Endometrium (tissue), 2 donors: ENCODE measurements around the gene SZT2.
A peak's percentile ranks its signal among the peaks of the same experiment; 100 is the strongest.

Experiments
- FAIRE-seq: peaks from 2 replicates; lab custom pipeline; 2012; peaks lifted over from hg19 to GRCh38; lab: Jason Lieb, UNC
- donor health status: control.
- donor health status: control.

SZT2 gene

DNA sequence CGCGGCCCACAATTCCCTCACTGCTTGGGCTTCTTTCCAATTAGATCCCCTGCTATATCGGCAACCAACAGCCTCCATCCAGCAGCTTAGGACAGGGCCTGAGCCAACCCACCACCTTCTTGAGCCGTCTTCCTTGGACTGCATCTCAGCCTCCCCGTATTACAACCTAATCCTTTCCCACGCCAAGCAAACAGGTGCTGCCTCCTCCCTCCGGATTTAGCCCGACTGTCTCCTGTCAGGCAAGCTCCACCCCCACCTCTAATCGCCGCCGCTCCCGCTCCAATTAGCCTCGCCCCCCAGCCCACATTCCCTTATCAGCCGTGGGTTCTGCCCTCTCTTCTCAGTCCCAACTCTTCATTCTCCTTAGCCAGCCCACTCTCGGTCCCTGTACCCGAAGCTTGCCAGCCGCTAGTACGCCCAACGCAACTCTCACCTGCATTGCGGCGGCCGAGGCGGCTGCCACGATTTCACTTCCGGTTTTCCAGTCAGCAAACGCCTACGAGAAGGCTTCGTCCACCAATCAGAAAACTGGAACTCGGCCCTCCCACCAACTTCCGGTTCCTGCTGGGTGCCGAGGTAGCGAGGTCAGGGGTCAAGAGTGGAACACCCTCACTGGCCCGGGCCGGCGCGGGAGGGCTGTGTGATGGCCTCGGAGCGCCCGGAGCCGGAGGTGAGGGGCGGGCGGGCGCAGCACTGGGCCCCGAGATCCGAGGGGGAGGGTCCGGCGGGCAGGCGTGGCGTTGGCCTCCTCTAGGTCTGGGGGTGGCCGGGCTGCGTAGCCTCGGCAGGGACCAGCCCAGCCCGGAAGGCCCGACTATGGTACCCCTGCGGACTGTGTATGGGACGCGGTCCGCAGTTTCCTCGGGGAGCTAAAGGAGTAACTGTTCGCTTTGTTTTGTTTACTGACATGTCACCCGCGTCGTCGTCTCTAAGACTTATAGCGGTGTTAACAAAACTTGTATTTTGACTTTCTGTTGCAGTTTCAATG, at the start of gene SZT2, which contains the start of gene MED8:
Gene SZT2, plus strand, starts transcription at position 574 of the 988 bp plus-strand sequence. Its CDS starts 70 bp downstream, at position 644.
Gene MED8, minus strand, starts transcription at position 475 of the 988 bp plus-strand sequence. Its CDS starts 36 bp downstream, at position 439.
- peak; percentile 66 for FAIRE-seq

DNA sequence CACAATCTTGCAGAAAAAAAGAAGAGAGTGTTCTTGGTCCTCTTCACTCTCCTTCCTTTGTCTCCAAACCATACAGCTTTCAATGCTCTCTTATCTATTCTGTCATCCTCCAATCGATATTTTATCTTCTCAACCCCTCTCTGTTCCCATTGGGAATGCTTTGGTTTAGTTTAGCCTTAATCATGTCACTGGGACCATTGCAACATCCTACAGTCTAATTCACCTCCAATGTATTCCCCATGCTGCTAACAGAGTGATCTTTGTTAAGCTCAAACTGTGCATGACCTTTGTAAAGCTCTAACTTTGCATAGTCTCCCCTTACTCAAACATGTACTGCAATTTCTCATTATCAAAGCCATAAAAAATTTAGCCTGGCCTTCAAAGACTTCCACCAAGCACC, 49.1 kb upstream of the SZT2 start:
- FAIRE-seq = no peak

DNA sequence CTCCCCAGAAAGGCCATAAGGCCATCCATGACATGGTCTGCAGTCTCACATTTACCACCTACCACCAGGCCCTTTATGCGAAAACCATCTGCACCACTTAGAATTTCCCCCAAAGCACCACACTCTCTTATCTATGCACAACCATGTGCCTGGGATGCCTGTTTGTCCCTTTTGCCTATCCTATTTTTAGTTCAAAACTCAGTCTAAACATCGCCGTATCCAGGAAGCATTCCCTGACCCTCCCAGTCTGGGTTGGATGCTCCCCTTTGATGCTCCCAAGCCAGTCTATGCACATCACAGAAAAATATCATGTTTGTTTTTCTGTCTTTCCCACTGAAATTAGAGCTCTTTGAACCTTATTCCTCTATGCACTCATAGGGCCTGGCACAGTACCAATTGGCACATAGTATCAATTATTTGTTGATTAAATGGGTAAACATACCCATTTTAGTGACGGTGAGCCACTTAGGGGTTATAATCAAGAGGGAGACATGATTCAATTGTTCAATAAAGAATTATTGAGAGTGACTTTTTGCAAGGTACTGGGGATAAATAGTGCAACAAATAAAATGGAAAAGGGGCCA, 45.3 kb upstream of the SZT2 start:
- no peak for FAIRE-seq

- FAIRE-seq = no peak
Observed at GRCh38 chr1:43345120-43345519, 44.6 kb upstream of the SZT2 start.

DNA sequence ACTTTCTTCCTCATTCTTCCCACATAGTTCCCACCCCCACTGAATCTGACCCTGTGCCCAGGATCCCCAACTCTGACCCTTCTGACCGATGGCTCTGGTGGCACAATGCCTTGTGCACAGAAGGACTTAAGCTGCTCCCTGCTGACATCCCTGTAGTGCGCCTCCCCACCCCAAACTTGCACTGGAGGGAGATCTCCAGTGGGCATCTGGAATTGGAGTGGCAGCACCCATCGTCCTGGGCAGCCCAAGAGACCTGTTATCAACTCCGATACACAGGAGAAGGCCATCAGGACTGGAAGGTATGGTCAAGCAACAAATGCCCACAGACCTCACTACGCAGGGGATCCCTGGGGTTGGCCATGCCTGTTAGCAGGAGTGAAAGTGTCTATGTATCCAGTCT, 43.1 kb upstream of the SZT2 start:
- no peak for FAIRE-seq

GRCh38 chr1:43348343-43348808, 41.3 kb upstream of the SZT2 start:
- no peak for FAIRE-seq

- FAIRE-seq = no peak
Observed at GRCh38 chr1:43348809-43349593, 40.7 kb upstream of the SZT2 start.

GRCh38 chr1:43349594-43350306, 39.9 kb upstream of the SZT2 start:
- FAIRE-seq = no peak

DNA sequence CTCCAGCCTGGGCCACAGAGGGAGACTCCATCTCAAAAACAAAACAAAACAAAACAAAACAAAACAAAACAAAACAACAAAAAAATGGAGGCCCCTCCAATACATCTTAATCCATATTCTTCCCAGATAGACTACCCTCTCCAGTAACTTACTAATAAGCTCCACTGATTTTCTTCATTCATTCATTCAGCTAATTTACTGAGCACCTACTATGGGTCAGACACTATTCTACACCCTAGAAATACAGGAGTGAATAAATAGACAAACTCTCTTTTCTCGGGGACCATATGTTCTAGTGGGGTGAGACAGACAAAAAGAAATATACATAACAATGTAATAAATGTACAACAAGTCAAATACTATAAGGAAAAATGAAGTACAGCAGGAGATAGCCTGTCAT, 38.7 kb upstream of the SZT2 start:
- no peak for FAIRE-seq

DNA sequence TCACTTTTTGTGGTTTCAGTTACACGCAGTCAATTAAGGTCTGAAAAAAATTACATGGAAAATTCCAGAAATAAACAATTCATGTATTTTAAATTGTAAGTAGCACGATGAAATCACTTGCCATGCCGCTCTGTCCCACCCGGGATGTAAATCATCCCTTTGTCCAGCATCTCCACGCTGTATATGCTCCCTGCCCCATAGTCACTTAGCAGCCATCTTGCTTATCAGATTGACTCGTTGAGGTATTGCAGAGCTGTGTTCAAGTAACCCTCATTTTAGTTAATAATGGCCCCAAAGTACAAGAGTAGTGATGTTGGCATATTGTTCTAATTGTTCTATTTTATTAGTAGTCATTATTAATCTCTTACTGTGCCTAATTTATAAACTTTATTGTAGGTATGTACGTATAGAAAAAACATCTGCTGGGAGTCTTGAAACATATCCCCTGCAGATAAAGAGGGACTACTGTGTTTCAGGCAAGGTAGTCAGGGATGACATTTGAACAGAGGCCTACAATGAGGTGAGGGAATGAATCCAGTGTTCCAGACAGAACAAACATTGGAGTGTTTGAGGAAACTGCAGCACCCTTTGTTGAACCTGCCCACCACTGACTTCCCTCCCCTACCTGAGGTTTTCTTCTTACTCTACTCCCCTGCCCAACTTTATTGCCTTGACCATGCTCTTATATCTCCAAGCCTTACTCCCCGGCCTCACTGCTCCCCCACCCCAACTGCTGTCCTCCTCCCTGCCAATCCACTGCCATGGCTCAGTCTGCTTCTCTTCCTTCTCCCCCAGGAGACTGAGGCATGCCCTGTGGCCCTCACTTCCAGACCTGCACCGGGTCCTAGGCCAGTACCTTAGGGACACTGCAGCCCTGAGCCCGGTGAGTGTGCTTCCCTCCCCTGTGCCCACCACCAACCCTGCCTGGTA, 38.0 kb upstream of the SZT2 start:
- FAIRE-seq = no peak

GRCh38 chr1:43352351-43352705, 37.4 kb upstream of the SZT2 start:
- no peak for FAIRE-seq

DNA sequence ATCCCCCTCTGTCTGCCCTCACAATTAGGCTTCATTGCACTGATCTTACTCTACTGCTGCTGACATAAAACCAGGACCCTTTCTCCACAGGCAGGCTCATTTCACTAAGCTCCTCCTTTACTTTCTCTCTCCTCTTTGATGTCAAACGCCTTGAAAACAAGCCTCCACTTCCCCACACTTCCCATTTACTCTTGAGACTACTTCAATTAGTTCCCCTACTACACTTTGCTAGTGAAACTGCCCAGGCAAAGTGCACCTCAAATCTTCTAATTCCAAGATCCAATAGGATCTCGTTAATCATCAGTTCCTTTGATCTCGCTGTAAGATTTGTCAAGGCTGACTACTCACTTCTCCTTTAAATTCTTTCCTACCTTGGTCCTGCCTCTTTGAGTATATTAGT, 36.8 kb upstream of the SZT2 start:
- no peak for FAIRE-seq

- FAIRE-seq = no peak
Observed at GRCh38 chr1:43354471-43354870, 35.2 kb upstream of the SZT2 start.

- FAIRE-seq = no peak
Observed at GRCh38 chr1:43354936-43355335, 34.8 kb upstream of the SZT2 start.

DNA sequence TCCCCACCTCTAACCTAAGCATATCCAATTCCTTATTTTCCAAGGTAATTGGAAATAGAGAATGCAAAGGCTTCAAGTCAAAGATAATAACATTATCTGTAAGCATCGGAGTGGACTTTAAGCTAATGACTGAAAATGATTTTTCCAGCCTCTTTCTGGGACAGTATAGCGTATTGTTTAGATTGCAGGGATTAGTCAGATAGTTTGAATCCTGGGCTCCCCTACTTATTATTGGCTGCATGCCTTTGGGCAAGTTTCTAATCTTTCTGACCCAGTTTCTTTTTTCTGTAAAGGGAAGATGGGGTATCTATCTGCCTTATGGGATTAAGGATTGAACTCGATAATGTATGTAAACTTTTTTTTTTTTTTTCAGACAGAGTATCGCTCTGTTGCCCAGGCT, 32.4 kb upstream of the SZT2 start:
- FAIRE-seq = no peak

DNA sequence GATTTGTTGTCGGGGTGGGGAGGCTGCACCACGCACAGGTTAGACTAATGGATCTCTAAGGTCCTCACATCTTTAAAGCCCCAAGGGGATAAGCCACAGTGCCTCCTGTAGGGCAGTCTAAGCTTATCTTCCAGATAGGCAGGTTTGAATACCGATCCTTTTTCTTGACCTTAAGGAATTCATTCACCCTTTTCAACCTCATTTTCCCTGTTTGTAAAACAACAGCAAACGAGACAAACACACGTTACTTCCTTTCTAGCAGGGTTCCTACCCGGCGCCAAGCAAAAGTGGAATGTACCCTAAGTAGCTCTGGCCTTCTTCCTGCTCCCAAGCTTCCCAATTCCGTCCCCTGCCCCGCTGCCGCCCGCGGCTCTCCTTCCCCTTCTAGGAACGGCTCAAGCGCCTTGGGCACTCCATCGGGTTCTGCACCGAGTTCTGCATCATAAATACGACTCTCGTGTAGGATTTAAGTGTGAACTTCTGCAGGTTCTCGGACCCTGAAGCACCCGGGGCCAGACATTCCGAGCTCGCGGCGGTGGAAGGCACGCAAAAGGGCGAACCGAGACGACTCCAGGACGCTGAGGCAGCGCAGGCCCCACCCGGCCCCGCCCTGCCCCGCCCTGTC, 31.5 kb upstream of the SZT2 start:
- no peak for FAIRE-seq

DNA sequence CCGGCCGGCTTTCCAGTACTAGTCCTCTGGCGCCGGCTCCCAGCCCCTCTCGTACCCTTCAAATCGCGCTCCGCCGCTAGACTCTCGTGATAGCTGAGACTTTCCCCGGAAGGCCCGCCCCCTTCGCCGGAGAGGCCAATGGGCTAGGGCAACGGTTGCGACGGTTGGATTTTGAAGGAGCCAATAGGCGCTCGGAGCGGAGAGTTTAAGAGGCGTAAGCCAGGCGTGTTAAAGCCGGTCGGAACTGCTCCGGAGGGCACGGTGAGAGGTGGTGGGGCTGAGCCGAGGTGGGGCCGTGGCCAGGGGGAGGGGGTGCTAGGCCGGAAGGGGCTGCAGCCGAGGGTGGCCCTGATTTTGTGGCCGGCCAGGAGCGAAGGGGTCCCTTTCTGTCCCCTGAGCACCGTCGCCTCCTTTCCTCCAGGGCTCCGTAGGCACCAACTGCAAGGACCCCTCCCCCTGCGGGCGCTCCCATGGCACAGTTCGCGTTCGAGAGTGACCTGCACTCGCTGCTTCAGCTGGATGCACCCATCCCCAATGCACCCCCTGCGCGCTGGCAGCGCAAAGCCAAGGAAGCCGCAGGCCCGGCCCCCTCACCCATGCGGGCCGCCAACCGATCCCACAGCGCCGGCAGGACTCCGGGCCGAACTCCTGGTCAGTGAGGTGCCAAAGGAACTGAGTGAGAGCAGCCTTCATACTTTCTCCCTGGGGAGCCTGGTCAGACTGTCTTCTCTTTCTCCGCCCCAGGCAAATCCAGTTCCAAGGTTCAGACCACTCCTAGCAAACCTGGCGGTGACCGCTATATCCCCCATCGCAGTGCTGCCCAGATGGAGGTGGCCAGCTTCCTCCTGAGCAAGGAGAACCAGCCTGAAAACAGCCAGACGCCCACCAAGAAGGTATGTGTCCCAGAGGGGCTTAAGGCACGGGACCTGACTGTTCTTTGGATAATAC, 30.7 kb upstream of the SZT2 start, which contains the start of gene CDC20:
Gene CDC20, plus strand, starts transcription at position 236 of the 948 bp plus-strand sequence. Its CDS starts 235 bp downstream, at position 471.
- FAIRE-seq = peak; percentile 63

- FAIRE-seq = no peak
Observed at GRCh38 chr1:43359696-43360095, 30.0 kb upstream of the SZT2 start.

GRCh38 chr1:43360616-43361015, 29.1 kb upstream of the SZT2 start:
- FAIRE-seq = no peak
